ENCODE results near the gene DNER. TPM values are rescaled to one million over a fixed set of nuclear protein-coding genes. Genes with fewer than 3 reads are reported as not detected.

The DNER gene
- total RNA-seq, 2 donors from 2014 or later, result 0.27 to 1.7 TPM

GRCh38 chr2:229688141-229688540 lies 26.2 kb downstream of the DNER start:
- H3K9ac ChIP-seq (ENCODE audit: low read depth in 2 of 2, low read length in 2 of 2), result no peak overlapping the region
- H3K4me3 ChIP-seq, result no peak overlapping the region
- DNase-seq, result no peak
- no peaks in the 10 kb centered on the region for H3K4me1 ChIP-seq
- no peaks in the 10 kb centered on the region for H3K27me3 ChIP-seq
- no peaks in the 10 kb centered on the region for H3K9me3 ChIP-seq
- H3K36me3 ChIP-seq, result no peaks in the 10 kb centered on the region
- no peak overlapping the region for H3K27ac ChIP-seq
- no peak for TF ChIP-seq CTCF (IDR thresholded peaks at IDR 0.05)
- intact Hi-C loops (cut with DNase I), result no loop called here

GRCh38 chr2:229686122-229686919 lies 28.0 kb downstream of the DNER start:
- no peak for TF ChIP-seq CTCF (IDR thresholded peaks at IDR 0.05)
- no peaks in the 10 kb centered on the region for H3K36me3 ChIP-seq
- H3K4me3 ChIP-seq, result no peak overlapping the region
- no peaks in the 10 kb centered on the region for H3K4me1 ChIP-seq
- H3K27me3 ChIP-seq, result no peaks in the 10 kb centered on the region
- no peak overlapping the region for H3K9ac ChIP-seq (ENCODE audit: low read depth in 2 of 2, low read length in 2 of 2)
- no peaks in the 10 kb centered on the region for H3K9me3 ChIP-seq
- intact Hi-C loops (cut with DNase I), result no loop called here
- no peak for DNase-seq
- H3K27ac ChIP-seq, result no peak overlapping the region

- no peaks in the 10 kb centered on the region for H3K9me3 ChIP-seq
- H3K27ac ChIP-seq, result no peak overlapping the region
- intact Hi-C loops (cut with DNase I), result no loop called here
- H3K4me1 ChIP-seq, result no peaks in the 10 kb centered on the region
- no peak overlapping the region for H3K4me3 ChIP-seq
- DNase-seq, result no peak
- no peak overlapping the region for H3K9ac ChIP-seq (ENCODE audit: low read depth in 2 of 2, low read length in 2 of 2)
- no peaks in the 10 kb centered on the region for H3K27me3 ChIP-seq
- TF ChIP-seq CTCF (IDR thresholded peaks at IDR 0.05), result no peak
- no peaks in the 10 kb centered on the region for H3K36me3 ChIP-seq
Measured at GRCh38 chr2:229684942-229685562, 29.3 kb downstream of the DNER start.

- Histone ChIP-seq H3K4me3 (no peak overlapping the region), H3K9ac (ENCODE audit: low read depth in 2 of 2, low read length in 2 of 2) (no peak overlapping the region), H3K36me3 (no peaks in the 10 kb centered on the region), H3K27me3 (no peaks in the 10 kb centered on the region), H3K4me1 (no peaks in the 10 kb centered on the region), H3K27ac (no peak overlapping the region), H3K9me3 (no peaks in the 10 kb centered on the region)
- intact Hi-C loops (cut with DNase I), result no loop called here
- no peak for DNase-seq
- TF ChIP-seq CTCF (IDR thresholded peaks at IDR 0.05), result no peak
Measured at GRCh38 chr2:229679393-229680125, 34.8 kb downstream of the DNER start.

GRCh38 chr2:229675569-229675968 lies 38.8 kb downstream of the DNER start:
- H3K9me3 ChIP-seq, result no peaks in the 10 kb centered on the region
- H3K27ac ChIP-seq, result no peak overlapping the region
- no peak overlapping the region for H3K4me3 ChIP-seq
- intact Hi-C loops (cut with DNase I), result no loop called here
- no peak for TF ChIP-seq CTCF (IDR thresholded peaks at IDR 0.05)
- no peaks in the 10 kb centered on the region for H3K27me3 ChIP-seq
- DNase-seq, result no peak
- no peak overlapping the region for H3K9ac ChIP-seq (ENCODE audit: low read depth in 2 of 2, low read length in 2 of 2)
- H3K4me1 ChIP-seq, result no peaks in the 10 kb centered on the region
- no peaks in the 10 kb centered on the region for H3K36me3 ChIP-seq

Data from colonic mucosa (tissue), 4 donors.